HG02610 (cell line): ENCODE results near the gene ABCD2.
"Not testable (repeated sequence)": the region's sequence is repeated elsewhere in the genome, so short reads cannot be mapped to it uniquely, and the experiment has no call there.

ENCODE experiments used
- ATAC-seq: cut with Tn5 transposase; IDR thresholded peaks from one replicate; pipeline ENCODE4 v1.9.1; 2021; ENCODE audit warnings: mild to moderate bottlenecking, moderate library complexity; ENCODE audit not compliant: unreplicated experiment

The ABCD2 gene

DNA sequence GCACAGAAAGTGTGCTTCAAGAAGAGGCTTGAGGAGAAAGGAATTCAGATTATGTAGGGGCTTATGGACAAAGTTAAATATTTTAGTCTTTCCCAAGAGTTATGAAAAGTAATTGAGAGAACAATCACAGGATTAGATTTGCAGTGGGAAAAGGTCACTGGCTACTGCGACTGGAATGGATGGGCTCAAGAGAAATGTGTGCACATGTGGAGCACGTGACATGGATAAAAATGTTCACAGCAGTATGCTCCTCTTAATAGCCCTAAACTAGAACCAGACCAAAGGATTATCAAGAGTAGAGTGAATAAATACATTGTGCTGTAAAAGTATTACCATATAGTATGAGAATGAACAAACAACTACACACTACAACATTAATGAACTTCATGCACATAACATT is 78.1 kb downstream of the ABCD2 start:
- ATAC-seq: no peak

DNA sequence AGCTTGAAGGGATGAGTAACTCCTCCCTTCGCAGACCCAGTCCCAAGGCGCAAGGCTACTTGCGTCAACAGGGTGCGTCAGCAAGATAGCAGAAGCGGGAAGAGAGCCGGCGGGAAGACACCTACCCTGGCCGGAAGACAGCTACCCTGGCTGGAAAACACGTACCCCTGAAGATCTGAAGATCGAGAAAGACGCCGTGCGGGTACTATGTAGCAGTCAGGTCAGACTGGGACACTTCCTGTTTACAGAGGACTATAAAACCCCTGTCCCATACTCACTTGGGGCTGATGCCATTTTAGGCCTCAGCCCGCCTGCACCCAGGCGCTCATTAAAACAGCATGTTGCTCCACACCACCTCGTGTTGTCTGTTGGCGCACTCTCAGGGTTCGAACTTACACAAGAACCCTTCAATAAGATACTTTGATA is 80.9 kb downstream of the ABCD2 start:
- no peak for ATAC-seq

DNA sequence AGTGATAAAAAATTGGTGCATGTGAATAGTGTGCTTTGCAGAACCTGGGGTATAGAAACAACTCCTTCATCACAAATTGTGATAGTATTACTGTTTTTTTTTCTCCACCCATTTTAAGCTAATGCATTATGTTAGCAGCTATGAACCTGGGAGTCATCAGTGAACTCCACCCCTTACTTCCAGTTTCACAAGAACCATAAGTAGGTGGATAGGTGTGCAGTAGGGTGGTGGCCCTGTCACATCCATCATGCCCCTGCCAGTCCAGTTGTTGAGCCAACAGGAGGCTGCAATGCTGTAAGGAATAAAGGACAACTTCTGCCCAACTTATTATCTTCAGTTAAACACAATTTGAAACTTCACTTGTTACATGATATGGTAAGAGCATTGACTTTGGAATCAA is 85.7 kb downstream of the ABCD2 start:
- ATAC-seq: no peak

DNA sequence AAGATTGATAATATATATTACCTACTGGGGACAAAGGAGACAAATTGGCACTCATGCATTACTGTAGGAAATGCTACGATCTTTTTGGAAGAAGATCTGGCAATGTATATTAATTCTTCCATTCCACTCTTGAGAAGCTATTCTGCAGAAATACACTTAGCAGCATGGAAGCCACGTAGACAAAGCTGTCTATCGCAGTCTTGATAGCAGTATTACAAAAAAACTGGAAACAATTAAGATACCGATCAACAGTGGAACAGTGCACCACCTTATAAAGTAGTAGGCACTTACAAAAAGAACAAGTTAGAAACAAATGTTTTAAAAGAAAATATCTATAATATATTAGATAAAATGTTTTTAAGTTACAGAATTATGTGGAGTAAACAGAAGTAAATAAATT is 87.2 kb downstream of the ABCD2 start:
- no peak for ATAC-seq

DNA sequence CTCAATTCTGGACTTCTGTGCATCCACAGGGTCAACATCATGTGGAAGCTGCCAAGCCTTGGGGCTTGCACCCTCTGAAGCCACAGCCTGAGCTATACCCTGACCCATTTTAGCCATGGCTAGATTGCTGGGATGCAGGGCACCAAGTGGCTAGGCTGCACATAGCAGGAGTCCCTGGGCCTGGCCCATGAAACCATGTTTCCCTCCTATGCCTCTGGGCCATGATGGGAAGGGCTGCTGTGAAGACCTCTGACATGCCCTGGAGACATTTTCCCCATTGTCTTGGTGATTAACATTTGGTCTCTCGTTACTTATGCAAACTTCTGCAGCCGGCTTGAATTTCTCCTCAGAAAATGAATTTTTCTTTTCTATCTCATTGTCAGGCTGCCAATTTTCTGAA is 92.6 kb downstream of the ABCD2 start:
- ATAC-seq: no peak

DNA sequence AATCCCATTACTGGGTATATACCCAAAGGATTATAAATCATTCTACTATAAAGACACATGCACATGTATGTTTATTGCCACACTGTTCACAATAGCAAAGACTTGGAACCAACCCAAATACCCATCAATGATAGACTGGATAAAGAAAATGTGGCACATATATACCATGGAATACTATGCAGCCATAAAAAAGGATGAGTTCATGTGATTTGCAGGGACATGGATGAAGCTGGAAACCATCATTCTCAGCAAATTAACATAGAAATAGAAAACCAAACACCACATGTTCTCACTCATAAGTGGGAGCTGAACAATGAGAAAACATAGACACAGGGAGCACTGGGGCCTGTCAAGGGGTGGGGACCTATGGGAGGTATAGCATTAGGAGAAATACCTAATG is 97.4 kb downstream of the ABCD2 start:
- ATAC-seq: not testable (repeated sequence)

DNA sequence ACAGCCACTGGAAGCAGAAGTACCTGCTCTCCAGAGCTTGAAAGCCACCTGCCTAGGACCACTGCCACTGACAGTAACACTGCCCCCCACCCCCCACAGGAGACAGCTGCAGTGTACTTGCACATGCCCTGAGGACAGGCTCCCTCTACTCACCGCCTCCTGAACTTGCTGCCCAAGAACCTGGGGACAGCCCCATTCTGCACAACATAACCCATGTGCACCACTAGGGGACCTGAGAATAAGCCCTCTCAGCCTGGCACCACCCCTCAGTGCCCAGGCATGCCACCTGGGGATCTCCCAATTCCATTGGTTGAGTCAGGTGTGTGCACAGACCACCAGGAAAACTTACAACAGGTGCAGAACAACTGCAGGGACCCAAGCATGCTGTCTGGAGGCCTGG is 109.6 kb downstream of the ABCD2 start:
- ATAC-seq: no peak

DNA sequence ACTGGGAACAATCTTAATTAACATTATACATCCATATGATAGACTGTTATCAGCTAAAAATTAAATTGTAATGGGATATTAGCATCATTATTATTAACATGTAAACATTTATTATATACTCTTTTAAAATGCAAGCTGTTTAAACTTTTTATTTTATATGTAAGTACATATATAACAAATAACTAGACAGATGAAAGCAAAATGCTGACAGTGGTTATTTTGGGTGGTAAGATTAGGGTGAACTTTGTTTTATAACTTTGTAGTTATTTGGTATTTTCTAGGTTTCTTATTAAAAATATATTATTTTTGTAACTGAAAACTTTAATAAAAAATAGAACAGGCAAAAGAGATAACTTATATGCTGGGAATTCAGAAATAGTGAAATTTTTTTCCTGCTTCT is 114.0 kb downstream of the ABCD2 start:
- ATAC-seq: no peak

DNA sequence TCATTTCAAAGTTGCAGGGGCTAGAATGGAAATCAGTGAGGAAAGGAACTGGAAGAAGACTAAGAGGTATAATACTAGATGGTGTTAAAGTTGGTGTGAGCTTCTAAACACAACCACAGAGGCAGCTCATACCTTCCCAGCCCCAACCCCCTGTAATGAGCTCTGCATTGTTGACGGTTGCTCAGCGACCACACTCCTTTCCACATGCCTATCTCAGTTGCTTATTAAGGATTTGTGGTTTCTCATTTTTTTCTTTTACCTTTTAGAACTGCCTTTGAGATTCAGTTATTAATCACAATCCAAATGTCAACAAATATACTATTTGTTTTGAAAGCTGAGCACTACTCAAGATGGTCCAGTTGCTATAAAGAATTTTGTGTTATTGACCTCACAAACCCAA is 114.6 kb downstream of the ABCD2 start:
- no peak for ATAC-seq

DNA sequence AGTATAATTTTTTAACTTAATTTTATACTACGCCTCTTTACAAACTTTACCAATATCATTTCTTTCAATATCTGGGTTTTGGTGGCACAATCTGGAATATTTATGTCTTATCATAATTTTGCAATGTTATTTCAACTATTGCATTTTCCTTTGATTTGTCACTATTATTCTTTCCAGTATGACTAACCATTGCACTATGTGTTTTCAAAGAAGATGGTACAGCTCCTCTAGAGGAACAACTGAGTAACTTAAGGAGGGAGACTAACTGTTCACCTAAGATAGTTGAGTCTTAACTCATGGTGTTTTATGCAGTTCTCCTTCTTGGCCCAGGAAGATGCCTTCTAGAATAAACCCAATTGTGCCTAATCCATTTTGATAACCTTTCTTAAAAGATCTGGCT is 116.2 kb downstream of the ABCD2 start:
- ATAC-seq: no peak

DNA sequence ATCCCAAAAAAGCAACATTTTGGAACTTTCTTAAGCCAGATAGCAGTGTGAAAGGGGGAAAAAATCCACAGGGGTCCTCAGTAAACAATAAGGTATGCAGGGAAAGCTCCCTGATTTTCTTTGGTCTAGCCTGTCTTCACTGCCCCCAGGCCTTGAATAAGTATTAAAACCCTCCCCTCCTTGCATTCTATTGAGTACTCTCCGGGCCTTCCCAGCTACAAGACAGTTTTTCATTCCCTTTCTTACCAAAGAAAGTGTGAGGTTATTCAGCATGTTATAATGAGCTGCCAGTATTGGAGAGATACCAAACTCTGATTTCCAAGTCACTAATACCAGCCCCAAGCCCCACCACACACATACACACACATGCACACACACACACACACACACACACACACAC is 116.9 kb downstream of the ABCD2 start:
- ATAC-seq: no peak
